ENCODE data around the gene DDB1.

The DDB1 gene

DNA sequence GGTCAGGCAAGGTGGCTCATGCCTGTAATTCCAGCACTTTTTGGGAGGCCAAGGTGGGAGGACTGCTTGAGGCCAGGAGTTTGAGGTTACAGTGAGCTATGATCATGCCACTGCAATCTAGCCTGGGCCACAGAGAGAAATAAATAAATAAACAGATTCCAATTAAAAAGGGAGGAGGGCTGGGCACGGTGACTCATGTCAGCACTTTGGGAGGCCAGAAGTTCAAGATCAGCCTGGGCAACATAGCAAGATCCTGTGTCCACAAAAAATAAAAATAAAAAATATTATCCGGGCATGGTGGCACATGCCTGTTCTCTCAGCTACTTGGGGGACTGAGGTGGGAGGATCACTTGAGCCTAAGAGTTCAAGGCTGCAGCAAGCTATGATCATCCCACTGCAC lies 21.3 kb upstream of the DDB1 start:
- DNase-seq: no peak

DNA sequence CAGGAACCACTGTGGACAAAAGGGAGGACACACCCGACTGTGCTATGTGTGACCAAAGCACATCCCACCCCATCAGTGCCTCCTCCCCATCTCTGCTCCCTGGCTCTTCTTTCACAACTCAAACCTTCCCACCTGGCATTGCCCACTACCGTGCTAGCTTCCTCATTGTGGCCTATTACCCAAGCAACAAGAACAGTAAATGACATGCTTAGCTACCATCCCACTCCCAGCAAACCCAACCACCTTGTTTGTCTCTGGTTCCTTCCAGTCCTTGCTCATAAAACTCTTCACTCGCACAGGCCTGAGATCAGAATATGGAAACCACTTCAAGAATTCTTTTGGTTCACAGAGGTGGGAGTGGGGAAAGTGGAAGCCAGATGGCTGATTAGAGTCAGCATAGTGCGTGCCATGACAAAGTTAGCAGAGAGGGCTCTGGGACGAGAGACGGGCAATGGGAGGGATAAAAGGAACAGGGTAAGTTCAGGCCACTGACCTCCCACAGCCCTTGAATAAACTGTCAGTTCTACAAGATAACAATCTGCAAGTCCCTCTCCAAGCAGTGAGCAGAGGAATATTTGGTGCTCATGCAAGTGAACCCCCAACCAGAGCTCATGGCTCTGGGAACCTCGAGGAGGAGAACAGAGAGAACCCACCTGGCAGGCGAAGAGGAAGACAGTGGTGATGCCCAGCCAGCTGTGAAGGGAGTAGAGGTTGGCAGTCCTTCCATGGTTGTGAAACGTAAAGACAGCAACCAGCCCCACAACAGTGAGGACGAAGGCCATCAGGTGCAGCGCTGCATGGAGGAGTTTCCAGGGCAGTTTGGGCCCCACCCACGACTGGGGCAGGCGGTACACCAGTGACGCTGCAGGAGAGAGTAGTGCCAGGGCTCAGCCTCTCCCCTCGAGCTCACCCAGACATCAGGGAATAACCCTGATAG lies 20.5 kb upstream of the DDB1 start:
- no peak for DNase-seq

DNA sequence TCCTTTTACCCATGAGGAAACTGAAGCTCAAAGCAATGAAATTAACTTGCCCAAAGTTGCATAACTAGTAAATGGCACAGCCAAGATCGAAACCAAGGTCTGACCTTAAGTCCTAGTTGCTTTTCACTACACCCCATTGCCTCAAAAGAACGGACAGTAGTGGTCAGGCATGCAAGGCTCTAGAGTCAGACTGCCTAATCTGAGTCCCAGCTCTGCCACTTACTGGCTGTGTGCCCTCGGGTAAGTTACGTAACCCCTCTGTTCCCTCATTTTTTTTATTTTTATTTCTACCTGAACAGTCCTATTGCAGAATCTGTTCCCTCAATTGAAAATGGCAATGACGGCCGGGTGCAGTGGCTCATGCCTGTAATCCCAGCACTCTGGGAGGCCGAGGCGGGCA lies 19.1 kb upstream of the DDB1 start:
- no peak for DNase-seq

DNA sequence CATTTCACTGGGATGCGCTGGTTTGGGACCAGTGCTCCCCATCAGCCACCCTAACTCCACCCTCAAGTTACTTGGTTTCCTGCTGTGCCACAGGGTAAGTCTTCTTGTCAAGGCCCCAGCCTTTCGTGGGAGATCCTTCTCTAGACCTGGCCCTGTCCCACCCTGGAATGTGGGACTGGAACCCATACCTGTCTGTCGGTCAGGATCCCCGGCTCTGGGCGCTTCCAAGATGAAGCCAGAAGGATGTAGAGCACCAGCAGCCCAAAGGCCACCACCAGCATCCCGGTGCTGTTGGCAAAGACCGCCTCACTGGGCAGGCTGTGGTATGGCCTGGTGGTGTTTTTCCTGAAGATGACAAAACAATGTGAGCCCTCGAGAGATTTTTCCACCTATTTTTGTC lies 17.9 kb upstream of the DDB1 start:
- DNase-seq: no peak

DNA sequence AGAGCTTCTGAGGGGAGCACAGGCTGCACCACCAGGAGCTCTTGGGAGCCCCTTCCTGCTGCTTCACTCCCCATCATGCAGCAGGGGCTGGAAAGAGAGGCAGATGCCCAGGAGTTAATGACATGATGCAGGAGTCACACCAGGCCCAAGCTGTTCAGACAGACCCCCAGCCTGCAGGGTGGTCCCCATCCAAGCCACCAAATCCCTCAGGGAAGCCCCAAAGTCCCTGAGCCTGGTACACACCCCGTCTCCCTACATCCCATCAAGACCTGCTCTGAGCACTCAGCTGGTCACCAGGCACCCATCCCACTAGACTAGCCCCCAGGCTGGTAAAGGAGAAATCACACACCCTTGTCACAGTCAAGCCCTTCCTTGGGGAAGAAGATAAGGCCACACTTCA lies 17.4 kb upstream of the DDB1 start:
- DNase-seq: no peak

DNA sequence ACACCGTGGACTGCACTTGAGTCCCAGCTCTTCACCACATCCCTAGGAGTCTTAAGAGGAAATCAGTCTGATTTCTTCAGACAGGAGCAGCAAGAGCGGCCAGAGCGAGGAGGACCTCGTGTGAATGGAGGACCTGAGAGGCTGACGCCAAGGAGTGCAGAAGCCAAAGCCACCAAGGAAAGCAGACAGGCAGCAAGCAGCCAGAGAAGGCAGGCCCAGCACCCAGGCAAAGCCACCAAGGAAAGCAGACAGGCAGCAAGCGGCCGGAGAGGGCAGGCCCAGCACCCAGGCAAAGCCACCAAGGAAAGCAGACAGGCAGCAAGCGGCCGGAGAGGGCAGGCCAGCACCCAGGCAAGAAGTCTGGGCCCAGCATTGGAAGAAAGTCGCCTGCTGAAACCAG lies 17.0 kb upstream of the DDB1 start:
- no peak for DNase-seq

DNA sequence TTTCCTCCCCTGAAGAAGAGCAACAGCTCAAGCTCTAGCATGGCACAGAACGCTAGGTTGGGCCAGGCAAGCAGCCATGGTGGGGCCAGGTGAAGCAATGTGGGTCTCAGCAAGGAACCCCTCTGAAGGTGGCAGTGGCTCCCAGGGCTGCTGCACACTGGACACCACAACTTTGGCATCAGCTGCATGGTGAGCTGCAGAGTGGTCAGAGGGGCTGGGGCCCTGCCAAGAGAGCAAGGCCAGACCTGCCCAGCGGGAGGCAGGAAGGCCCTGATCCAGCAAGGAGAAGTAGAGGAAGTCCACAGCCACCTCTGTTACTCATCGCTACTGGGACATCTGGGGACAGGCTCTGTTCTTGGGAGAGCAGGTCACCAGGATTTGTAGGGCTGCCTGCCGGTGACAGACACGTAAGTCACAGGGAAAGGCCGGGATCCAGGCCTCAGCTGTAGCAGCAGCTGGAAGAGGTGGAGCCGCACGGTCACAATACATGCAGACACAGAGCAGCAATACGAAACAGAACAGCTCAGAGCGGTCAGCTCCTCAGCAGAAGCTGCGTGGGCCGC lies 16.4 kb upstream of the DDB1 start:
- no peak for DNase-seq

DNA sequence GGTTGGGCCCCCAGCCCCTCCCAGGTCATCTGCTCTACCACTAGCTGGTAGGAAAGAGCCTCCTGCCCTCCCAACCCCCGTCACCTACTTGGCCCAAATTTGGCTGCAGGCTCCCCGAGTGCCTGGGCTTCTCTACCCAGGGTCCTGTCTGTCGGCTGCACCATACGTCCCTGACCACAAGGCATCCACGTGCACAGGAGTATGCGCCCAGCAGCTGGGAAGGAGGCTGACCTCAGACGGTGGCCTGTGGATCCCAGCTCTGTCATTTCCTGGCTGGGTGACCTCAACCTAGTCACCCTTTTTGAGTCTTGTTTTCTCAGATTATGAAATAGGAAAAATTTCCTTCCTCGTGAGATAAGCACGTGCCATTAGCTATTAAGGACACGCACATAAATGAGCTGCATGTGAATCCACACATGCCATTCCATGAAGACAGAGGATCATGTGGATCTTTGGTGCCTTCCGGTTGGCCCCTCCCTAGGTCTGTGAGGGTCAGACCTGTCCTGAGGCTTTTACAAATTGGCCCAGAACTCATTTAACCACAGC lies 15.1 kb upstream of the DDB1 start:
- DNase-seq: no peak

DNA sequence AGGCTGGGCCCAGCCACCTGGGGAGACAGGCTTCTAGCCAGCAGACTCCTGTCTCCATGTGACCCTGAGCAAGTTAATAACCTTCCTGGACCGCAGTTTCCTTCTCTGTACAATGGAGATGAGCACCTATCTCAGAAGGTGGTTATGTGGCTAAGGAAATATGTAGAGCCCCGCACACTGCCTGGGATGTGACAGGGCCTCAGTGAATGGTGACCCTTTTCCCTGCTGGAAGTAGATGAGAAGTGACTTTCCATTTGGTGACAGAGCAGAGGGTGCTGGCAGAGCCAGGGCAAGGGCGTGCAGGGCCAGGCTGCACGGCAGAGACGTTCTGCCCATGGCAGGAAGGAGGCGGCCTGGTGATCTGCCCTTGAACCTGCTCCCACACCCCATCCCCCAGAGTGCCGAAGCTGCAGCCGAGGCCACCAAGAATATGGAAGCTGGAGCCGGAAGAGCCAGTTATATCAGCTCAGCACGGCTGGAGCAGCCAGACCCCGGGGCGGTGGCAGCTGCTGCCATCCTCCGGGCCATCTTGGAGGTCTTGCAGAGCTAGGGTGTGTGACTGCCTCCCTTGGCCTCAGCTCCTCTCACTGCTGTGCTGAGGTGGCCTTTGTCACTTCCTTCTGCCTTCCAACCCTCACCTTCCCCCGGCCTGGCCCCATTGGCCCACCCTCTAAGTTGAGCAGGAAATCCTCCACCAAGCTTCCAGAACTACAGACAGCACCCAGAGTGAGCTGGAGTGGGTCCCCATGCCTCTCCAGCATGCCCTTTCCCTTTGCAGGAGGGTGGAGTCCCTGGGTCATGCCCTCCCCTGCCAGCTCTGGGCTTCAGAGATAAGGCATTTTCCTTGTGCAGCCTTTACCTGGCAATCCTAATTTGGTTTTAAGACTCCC lies 13.3 kb upstream of the DDB1 start:
- DNase-seq: no peak

DNA sequence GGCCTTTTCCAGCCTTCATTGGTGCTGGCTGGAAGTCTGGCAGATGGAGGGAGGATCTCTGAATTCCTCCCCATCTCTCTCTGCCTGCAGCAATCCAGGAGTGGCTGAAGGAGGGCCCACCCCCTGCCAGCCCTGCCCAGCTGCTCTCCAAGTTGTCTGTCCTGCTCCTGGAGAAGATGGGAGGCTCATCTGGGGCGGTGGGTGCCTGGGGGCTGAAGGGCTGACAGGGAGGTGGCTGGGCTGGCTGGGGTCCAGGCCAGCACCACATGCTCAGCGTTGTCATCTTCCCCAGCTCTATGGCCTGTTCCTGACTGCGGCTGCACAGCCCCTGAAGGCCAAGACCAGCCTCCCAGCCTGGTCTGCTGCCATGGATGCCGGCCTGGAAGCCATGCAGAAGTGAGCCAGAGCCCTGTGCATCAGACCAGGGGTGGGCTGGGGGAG lies 12.3 kb upstream of the DDB1 start:
- DNase-seq: no peak

DNA sequence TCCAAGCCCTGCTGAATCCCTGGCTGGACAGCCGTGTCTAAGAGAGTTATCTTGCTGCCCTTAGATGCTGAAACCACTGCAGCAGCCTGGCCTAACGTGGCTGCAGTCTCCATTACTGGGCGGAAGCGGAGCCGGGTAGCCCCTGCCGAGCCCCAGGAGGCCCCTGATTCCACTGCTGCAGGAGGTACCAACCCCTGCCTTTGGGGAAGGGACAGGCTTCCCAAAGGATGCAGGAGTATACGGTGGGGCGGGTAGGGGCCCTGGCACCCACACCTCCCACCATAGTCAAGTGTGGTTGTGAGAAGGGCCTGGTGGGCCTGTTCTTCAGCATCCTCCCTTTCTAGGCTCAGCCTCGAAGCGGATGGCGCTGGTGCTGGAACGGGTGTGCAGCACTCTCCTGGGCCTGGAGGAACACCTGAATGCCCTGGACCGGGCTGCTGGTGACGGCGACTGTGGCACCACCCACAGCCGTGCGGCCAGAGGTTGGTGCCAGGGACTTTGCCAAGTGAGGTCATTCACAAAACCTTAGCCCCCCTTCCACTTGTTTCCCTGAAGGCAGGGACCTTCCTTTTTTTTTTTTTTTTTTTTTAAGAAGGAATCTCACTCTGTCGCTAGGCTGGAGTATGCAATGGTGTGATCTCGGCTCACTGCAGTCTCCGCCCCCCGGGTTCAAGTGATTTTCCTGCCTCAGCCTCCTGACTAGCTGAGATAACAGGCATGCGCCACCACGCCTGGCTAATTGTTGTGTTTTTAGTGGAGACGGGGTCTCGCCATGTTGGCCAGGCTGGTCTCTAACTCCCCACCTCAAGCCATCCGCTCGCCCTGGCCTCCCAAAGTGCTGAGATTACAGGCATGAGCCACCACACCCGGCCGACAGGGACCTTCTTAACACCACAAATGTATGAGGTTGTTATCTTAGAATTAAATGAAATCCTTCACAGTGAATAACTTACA lies 11.2 kb upstream of the DDB1 start:
- DNase-seq: no peak

DNA sequence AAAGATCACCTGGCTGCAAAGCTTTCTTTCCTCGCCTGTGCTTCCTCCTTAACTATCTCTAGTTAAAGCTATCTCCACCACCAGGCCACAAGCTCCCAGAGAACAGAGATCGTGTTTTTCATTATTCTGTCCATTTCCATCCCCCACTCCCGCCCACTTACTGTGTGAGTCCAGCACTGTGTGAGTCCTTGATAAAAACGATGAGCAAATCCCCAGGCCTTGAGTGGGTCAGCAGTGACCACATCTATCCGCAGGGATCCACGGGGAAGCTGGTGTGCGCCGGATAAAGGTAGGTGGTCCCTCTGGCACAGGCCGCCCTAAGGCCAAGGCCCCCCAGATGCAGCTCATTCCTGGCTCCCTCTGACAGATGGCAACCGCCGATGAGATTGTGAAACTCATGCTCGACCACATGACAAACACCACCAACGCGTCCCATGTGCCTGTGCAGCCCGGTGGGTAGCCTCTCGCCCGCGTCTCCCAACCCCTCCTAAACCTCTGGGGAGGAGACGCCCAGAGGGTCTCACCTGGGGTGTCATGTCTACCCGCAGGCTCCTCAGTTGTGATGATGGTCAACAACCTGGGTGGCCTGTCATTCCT lies 9.4 kb upstream of the DDB1 start:
- no peak for DNase-seq

DNA sequence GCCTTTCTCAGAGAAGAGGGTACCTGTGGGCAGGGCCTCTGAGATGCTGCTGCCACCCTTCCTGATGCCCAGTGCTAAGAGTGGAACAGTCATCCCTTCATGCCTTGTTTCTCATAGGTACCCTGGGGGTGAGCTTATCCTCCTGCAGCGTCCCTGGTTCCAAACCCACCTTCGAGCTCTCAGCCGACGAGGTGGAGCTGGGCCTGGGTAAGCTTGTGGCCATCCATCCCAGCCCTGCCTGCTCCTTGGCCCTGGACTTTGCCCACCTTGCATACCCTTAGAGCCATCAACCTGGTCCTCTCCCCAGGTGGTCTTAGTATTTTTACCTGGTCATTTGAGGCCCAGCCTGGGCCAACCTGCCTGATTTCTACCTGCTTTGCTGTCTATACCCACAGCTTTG lies 8.8 kb upstream of the DDB1 start:
- DNase-seq: no peak

DNA sequence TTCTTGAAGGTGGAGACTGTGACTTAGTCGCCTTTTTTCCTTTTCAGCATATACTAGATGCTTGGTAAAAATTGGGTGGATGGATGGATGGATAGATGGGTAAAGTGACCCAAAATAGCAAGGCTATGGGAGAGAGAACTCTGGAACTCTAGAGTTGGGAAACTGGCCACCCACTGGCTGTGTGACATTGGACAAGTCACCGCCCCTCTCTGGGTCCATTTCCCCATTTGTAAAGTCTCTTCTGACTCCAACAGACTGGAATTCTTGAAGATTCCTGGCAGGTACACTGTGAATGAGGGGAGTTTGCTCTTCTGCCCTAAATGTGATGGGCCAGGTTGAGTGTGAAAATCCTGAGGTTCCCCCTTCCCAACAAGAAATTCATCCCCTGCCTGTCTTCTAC lies 8.1 kb upstream of the DDB1 start:
- DNase-seq: no peak

DNA sequence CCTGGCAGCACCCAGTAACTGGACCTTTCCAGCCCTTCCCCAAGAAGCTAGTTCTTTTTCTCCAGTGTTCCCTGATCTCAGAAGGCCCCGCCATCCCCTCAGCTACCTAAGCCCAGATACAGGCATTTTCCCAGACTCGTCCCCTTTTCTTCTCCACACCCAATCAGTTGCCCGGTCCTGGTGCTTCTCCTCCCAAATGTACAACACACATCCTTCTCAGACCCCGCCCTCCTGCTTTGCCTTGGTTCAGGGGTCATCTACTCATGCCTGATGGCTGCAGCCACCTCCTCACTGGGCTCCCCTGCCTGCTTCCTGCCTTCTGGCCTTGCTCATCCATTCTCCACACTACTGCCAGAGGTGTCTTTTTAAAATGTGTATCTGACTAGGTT lies 6.6 kb upstream of the DDB1 start:
- no peak for DNase-seq

DNA sequence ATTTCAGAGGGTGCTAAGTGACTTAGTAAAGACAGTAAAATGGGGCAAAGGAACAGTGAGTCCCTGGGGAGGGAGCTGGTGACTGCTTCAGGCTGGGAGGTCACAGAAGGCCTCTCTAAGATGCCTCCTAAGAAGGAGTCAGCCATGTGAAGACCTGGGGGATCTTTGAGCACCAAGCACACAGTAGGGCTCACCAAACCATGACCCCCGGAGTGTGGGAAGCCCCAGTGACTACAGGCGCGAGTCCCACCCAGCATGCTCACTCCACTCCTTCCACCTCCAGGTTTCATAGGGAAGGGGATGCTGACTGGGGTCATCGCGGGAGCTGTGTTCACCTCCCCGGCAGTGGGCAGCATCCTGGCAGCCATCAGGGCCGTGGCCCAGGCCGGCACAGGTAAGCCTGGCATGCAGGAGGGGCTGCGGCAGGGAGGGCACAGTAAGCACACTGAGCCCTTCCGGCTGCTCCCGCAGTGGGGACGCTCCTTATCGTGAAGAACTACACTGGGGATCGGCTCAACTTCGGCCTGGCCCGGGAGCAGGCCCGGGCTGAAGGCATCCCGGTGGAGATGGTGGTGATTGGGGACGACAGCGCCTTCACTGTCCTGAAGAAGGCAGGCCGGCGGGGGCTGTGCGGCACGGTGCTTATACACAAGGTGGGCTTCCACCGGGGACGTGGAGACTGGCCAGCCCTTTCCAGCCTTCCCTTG lies 6.0 kb upstream of the DDB1 start:
- DNase-seq: no peak

DNA sequence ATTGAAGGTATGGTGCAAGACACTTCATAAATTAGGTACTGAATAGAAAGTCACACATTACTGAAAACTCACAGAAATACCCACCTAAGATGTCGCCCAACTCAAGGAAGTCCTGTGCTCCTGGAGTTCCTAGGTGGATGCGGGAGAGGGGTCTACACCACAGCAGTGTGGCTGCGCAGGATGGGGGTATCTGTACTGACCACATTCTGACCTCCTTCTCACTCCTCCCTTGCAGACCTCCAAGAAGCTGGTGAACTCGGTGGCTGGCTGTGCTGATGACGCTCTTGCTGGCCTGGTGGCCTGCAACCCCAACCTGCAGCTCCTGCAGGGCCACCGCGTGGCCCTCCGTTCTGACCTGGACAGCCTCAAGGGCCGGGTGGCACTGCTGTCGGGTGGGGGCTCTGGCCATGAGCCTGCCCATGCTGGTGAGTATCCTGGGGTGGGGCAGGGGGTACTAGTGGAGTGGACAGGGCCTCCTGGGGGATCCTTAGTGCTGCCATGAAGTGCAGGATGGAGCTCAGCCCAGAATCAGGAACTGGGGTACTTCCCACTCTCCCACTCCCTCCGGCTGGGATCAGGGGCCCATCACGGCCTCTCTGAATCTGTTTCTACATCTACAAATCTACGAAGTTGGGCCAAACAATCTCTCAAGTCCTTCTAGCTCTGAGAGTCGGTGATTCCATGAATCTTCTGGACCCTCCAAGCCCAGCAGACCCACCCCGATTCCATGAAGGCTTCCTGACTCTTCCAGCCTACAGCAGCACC lies 5.0 kb upstream of the DDB1 start:
- DNase-seq: no peak

DNA sequence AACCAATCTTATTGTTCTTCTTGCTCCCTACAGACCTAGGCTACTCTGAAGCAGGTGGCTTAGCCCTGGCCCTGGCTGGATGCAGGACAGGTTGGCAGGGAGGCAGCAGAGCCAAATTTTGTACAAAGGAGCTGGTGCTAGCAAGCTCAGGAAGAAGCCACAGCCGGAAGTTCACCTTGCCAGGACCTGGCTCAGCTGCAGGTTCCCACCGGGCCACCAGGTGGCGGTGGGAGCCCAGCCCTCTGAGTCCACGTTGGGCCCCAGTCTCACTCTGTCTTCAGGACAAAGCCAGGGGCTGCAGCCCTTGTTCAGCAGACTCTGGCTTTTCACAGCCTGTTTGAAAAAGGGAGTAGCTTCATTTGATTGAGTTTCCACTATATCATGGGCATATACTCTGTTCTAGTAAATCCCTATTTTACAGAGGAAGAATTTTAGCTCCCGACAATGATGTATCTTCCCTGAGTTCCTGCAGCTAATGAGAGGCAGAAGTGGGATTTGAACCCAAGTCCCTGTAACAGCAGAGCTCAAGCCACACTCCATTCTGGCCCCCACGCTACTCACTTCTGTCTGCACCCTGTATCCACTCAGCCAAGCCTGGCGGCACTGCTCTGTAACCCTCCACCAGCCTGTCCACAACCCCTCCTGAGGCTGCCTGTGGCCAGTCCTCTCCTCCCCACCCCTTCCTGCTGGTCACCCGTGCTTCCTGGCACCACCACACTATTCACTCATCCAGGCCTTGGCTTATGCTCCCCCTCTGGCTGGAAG lies 3.4 kb upstream of the DDB1 start:
- peak; percentile 73 for DNase-seq

DNA sequence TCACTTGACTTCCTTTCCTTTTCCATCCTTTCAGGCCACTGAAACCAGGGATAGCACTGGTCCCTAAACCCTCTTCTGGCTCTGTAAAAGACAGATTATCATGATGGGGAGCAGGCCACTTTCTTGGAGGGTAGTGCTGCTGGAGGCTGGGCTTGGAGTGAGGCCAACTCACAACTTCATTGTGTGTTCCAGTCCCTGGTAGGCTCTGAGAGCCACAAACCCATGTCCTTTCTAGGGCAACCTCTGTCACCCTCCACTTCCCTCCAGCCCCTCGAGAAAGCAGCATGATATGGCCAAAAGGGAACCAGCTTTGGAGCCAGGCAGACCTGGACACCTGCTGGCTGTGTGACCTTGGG lies 2.4 kb upstream of the DDB1 start:
- DNase-seq: no peak

Data from stimulated activated naive CD4-positive, alpha-beta T cell treated with Interleukin-2 at 50 U/mL for 16 hours (primary cell).